Epithelial cell of esophagus (primary cell): Measurements from ENCODE around the gene NSF.

Experiments used
- DNase-seq: peaks from one replicate; pipeline ENCODE4 v3.0.0; 2010; ENCODE audit warnings: low read depth
- H3K4me3 ChIP-seq: 2 replicates; pipeline ENCODE4 v1.5.1; 2011; ENCODE audit warnings: mild to moderate bottlenecking, low read length, control low read depth
- CTCF ChIP-seq: IDR thresholded peaks from 2 replicates; pipeline ENCODE4 v1.5.1; 2011; ENCODE audit warnings: low read depth, mild to moderate bottlenecking, low read length, control low read depth, inconsistent platforms; ENCODE audit not compliant: insufficient read depth; ENCODE audit errors: missing control alignments

The NSF gene

GRCh38 chr17:46774108-46774737, 183.8 kb downstream of the NSF start:
- no peak for DNase-seq
- H3K4me3 ChIP-seq, result no peak overlapping the region
- no peak for TF ChIP-seq CTCF

- no peak for TF ChIP-seq CTCF
- DNase-seq, result no peak
Measured at GRCh38 chr17:46776298-46777005, 186.0 kb downstream of the NSF start.

GRCh38 chr17:46777943-46778915, 187.8 kb downstream of the NSF start:
- no peak for DNase-seq
- TF ChIP-seq CTCF, result no peak
- no peak overlapping the region for H3K4me3 ChIP-seq

More at GRCh38 chr17:46776298-46777005, 186.0 kb downstream of the NSF start:
- H3K4me3 ChIP-seq, result no peak overlapping the region

GRCh38 chr17:46780003-46780373, 189.5 kb downstream of the NSF start:
- no peak for DNase-seq
- no peak overlapping the region for H3K4me3 ChIP-seq
- no peak for TF ChIP-seq CTCF

GRCh38 chr17:46782250-46782953, 191.9 kb downstream of the NSF start:
- H3K4me3 ChIP-seq, result no peak overlapping the region
- peak; percentile 79 for TF ChIP-seq CTCF
- DNase-seq, result peak; percentile 60

- no peak overlapping the region for H3K4me3 ChIP-seq
- peak; percentile 81 for DNase-seq
- no peak for TF ChIP-seq CTCF
Measured at GRCh38 chr17:46783031-46783593, 192.6 kb downstream of the NSF start.
